GM12878 (cell line): ENCODE results near the gene FSIP1. TPM values are rescaled to one million over a fixed set of nuclear protein-coding genes. Genes with fewer than 3 reads are reported as not detected.

ENCODE experiments used
- ATAC-seq: fragments of 200-7000 bp; cut with Tn5 transposase; 3 replicates; pipeline ENCODE4 v1.9.1; 2020; ENCODE audit warnings: mild to moderate bottlenecking, moderate library complexity
- BruUV-seq: library from RNA; stranded (reverse); fragments of 400-500 nt; replicated peaks from 2 replicates; lab custom pipeline; 2021; lab: Mats Ljungman, UMichigan
- CTCF ChIA-PET: fragments of 300-600 bp; sonication (Branson Sonifier 250); formaldehyde crosslinking; extraction: SDS; loops from one replicate; lab custom pipeline; 2021; ENCODE audit warnings: inconsistent platforms; lab: Yijun Ruan, JAX
- POLR2A ChIA-PET: fragments of 350-600 bp; formaldehyde crosslinking; extraction: SDS; loops from one replicate; lab custom pipeline; 2021; ENCODE audit warnings: inconsistent platforms; lab: Charles Lee
- RAD21 ChIA-PET: fragments of 300-600 bp; sonication (Branson Sonifier 250); formaldehyde crosslinking; loops from one replicate; lab custom pipeline; 2023; ENCODE audit warnings: antibody characterized with exemption; ENCODE audit not compliant: unreplicated experiment; lab: Charles Lee
- SMC1A ChIA-PET: fragments of 300-600 bp; sonication (Branson Sonifier 250); formaldehyde crosslinking; loops from one replicate; lab custom pipeline; 2023; ENCODE audit not compliant: unreplicated experiment, uncharacterized antibody; lab: Charles Lee
- DNase-seq: peaks from one replicate; pipeline ENCODE4 v3.0.0-alpha.2; 2011; ENCODE audit warnings: low read depth, low spot score
- FAIRE-seq: peaks from 3 replicates; lab custom pipeline; 2011; peaks lifted over from hg19 to GRCh38; lab: Jason Lieb, UNC
- H2AFZ ChIP-seq: 2 replicates; pipeline ENCODE4 v1.6.0; 2011; ENCODE audit warnings: low read depth, low read length, control low read depth; ENCODE audit not compliant: control insufficient read depth
- H3K27ac ChIP-seq: 2 replicates; pipeline ENCODE4 v1.5.1; 2011; ENCODE audit warnings: control low read depth; ENCODE audit not compliant: control insufficient read depth, insufficient read depth
- H3K27me3 ChIP-seq, 2 experiments: replicated peaks in 1 of 2; 2 replicates each; pipeline versions ENCODE4 v1.6.0 to v1.6.1; 2011; ENCODE audit warnings: low read length in 1 of 2; ENCODE audit not compliant: control insufficient read depth in 2 of 2, insufficient read depth in 2 of 2
- H3K36me3 ChIP-seq, 2 experiments: 2 replicates each; pipeline ENCODE4 v1.5.1; 2011; ENCODE audit warnings: low read length in 1 of 2; ENCODE audit not compliant: control insufficient read depth in 2 of 2, insufficient read depth in 2 of 2
- H3K4me1 ChIP-seq: 2 replicates; pipeline ENCODE4 v1.6.1; 2011; ENCODE audit warnings: mild to moderate bottlenecking, low read length, moderate library complexity, mixed read lengths; ENCODE audit not compliant: control insufficient read depth, insufficient read depth
- H3K4me2 ChIP-seq: 2 replicates; pipeline ENCODE4 v1.6.0; 2011; ENCODE audit warnings: control low read depth; ENCODE audit not compliant: control insufficient read depth, insufficient read depth
- H3K4me3 ChIP-seq: fragments of 200-600 bp; sonication (generic); 2 replicates; pipeline ENCODE4 v1.5.1; 2016
- H3K79me2 ChIP-seq: 2 replicates; pipeline ENCODE4 v1.6.0; 2011; ENCODE audit warnings: low read length; ENCODE audit not compliant: control insufficient read depth, insufficient read depth
- H3K9ac ChIP-seq: 2 replicates; pipeline ENCODE4 v1.8.0; 2011; ENCODE audit warnings: low read length, control low read depth, mixed read lengths; ENCODE audit not compliant: control insufficient read depth, insufficient read depth
- H3K9me3 ChIP-seq: replicated peaks from 3 replicates; pipeline ENCODE4 v1.5.1; 2011; ENCODE audit warnings: mild to moderate bottlenecking, low read length; ENCODE audit not compliant: control insufficient read depth, insufficient read depth
- H4K20me1 ChIP-seq: 2 replicates; pipeline ENCODE4 v1.6.0; 2011; ENCODE audit not compliant: control insufficient read depth, insufficient read depth
- CBX5 ChIP-seq: sonication (generic); IDR thresholded peaks from 2 replicates; pipeline ENCODE4 v1.6.1; 2016; ENCODE audit warnings: low read depth, moderate library complexity, mild to moderate bottlenecking, inconsistent platforms
- IKZF2 ChIP-seq, 2 experiments: fragments of 450-650 bp; IDR thresholded peaks; 2 replicates each; pipeline ENCODE4 v1.6.1; 2017; ENCODE audit warnings: mild to moderate bottlenecking in 2 of 2, moderate library complexity in 2 of 2
- MXI1 ChIP-seq: fragments of 150-350 bp; IDR thresholded peaks from 2 replicates; pipeline ENCODE4 v1.6.1; 2011; ENCODE audit warnings: low read depth, mild to moderate bottlenecking, inconsistent platforms, low read length, improper control_type of control experiment
- MYC ChIP-seq: IDR thresholded peaks from 2 replicates; pipeline ENCODE4 v1.6.1; 2011; ENCODE audit warnings: mild to moderate bottlenecking, low read length, moderate library complexity, inconsistent platforms; ENCODE audit not compliant: insufficient read depth, insufficient replicate concordance, insufficient read length, severe bottlenecking
- POLR2A ChIP-seq: IDR thresholded peaks from 2 replicates; pipeline ENCODE4 v1.6.1; 2011; ENCODE audit warnings: low read depth, mild to moderate bottlenecking, low read length
- POU2F2 ChIP-seq: IDR thresholded peaks from 3 replicates; pipeline ENCODE4 v1.6.1; 2011; ENCODE audit warnings: low read depth, mild to moderate bottlenecking, low read length, borderline replicate concordance
- SREBF1 ChIP-seq: IDR thresholded peaks from 2 replicates; pipeline ENCODE4 v1.6.1; 2012; ENCODE audit warnings: mild to moderate bottlenecking, low read length
- ZNF207 ChIP-seq: fragments of 450-650 bp; IDR thresholded peaks from 2 replicates; pipeline ENCODE4 v1.6.1; 2014; ENCODE audit warnings: antibody characterized with exemption, mild to moderate bottlenecking, borderline replicate concordance
- WGBS: methylation state at CpG from one replicate; pipeline ENCODE4 v1.1.6; 2016; ENCODE audit warnings: low lambda C conversion rate; ENCODE audit not compliant: insufficient replicate concordance, insufficient coverage; ENCODE audit errors: missing lambda C conversion rate; 5-methylcytosine and 5-hydroxymethylcytosine counted together
- in situ Hi-C: fragments of 300-500 bp; cut with MboI; formaldehyde crosslinking; loops from 9 replicates; pipeline ENCODE4 v1.14.3; 2018; ENCODE audit warnings: mixed read lengths
- intact Hi-C: fragments of 100-400 bp; cut with micrococcal nuclease; formaldehyde crosslinking; loops from one replicate; pipeline ENCODE4 v1.14.2; 2022; ENCODE audit not compliant: unreplicated experiment
- polyA plus RNA-seq, 11 experiments: library from polyadenylated mRNA; depleted of rRNA in 4 of 11; unstranded in 6 of 11; stranded (reverse) in 5 of 11; fragments of >200 nt; fragmentation: Nextera tagmentation in 4 of 11; fragmentation: Illumina TruSeq in 1 of 11; extraction: Ambion mirVana in 4 of 11; extraction: Trizol in 1 of 11; gene quantifications; 1 replicate in 1 of 11; 2 replicates in 10 of 11; pipeline versions ENCODE4 v1.2.1 to v1.2.3, GENCODE V29; 2011 to 2016; ENCODE audit warnings: inconsistent platforms in 2 of 11, missing spikeins in 2 of 11, low read depth in 1 of 11
- total RNA-seq, 4 experiments: library from RNA; depleted of rRNA in 3 of 4; stranded (reverse); fragments of >200 nt in 3 of 4; fragmentation: Illumina TruSeq in 1 of 4; extraction: Trizol in 1 of 4; gene quantifications; 2 replicates each; pipeline versions ENCODE4 v1.2.1 to v1.2.3, GENCODE V29; 2013 to 2021
- TF ChIP-seq, protein P1 (sequence below): fragments of 450-650 bp; IDR thresholded peaks from 2 replicates; pipeline ENCODE4 v1.6.1; 2018; ENCODE audit warnings: mild to moderate bottlenecking, low read depth, moderate library complexity; ENCODE audit not compliant: partially characterized antibody
- TF ChIP-seq, protein P2 (sequence below): fragments of 150-350 bp; IDR thresholded peaks from 2 replicates; pipeline ENCODE4 v1.6.1; 2016; ENCODE audit warnings: low read depth, low read length
- TF ChIP-seq, protein P3 (sequence below): fragments of 450-650 bp; IDR thresholded peaks from 2 replicates; pipeline ENCODE4 v1.6.1; 2018; ENCODE audit warnings: borderline replicate concordance, mild to moderate bottlenecking; ENCODE audit not compliant: partially characterized antibody

FSIP1 gene
- total and polyA plus RNA-seq, 10 of the 15 experiments (the other 5 are each of a cell fraction or from before 2014, with no cell fraction given) = 0.15 to 0.67 (median 0.35) TPM

DNA sequence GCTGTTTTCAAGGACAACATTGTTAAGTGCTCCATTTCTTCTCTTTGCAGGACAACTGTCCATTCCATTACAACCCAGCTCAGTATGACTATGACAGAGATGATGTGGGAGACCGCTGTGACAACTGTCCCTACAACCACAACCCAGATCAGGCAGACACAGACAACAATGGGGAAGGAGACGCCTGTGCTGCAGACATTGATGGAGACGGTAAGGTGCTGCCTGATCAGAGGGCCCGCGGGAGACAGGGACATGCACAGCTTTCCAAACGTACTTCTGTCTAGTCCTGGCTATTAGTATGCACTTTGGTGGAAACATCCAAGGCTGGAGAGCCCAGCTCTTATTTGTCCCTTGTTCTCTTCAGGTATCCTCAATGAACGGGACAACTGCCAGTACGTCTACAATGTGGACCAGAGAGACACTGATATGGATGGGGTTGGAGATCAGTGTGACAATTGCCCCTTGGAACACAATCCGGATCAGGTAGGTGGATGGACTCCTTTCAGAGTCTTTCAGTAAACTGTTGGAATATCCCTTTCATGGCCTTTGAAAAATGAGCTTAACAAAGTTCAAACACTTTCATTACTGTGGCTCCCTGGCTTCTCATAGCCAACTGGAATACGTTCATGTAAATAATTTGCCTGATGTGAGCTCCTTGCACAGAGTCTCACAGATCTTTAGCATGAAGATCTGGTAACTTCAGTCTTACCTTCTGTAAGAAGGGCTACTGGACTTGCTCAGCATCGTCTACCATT, 191.3 kb downstream of the FSIP1 start (continued):
- TF ChIP-seq, protein P1, sequence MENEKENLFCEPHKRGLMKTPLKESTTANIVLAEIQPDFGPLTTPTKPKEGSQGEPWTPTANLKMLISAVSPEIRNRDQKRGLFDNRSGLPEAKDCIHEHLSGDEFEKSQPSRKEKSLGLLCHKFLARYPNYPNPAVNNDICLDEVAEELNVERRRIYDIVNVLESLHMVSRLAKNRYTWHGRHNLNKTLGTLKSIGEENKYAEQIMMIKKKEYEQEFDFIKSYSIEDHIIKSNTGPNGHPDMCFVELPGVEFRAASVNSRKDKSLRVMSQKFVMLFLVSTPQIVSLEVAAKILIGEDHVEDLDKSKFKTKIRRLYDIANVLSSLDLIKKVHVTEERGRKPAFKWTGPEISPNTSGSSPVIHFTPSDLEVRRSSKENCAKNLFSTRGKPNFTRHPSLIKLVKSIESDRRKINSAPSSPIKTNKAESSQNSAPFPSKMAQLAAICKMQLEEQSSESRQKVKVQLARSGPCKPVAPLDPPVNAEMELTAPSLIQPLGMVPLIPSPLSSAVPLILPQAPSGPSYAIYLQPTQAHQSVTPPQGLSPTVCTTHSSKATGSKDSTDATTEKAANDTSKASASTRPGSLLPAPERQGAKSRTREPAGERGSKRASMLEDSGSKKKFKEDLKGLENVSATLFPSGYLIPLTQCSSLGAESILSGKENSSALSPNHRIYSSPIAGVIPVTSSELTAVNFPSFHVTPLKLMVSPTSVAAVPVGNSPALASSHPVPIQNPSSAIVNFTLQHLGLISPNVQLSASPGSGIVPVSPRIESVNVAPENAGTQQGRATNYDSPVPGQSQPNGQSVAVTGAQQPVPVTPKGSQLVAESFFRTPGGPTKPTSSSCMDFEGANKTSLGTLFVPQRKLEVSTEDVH = no peak
- TF ChIP-seq MYC = no peak

DNA sequence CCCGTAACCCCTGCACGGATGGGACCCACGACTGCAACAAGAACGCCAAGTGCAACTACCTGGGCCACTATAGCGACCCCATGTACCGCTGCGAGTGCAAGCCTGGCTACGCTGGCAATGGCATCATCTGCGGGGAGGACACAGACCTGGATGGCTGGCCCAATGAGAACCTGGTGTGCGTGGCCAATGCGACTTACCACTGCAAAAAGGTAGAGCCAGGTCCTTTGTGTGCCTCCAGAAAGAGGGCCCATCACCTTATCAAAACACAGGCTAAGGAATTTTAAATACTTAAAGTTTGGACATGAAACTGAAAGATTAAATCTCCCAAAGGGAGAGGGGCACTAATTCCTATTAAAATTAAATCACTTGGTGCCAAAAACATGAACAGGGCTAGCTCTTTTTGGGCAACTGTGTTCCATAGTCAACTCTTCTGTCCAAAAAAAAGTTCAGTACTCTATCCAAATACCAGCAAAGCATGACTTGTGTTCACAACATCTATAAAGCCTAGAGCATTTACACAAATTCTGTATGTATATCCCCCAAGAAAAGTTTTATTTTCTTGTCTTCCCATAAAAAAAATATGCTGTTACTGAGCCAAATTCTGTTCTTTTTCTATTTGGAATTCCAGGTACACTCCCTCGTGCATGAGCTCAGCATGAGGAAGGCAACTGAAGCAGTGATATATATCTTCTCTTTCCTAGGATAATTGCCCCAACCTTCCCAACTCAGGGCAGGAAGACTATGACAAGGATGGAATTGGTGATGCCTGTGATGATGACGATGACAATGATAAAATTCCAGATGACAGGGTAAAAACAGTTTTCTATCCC, 192.6 kb downstream of the FSIP1 start:
- Histone ChIP-seq H2AFZ (no peak overlapping the region), H3K27me3 (no peaks in the 10 kb centered on the region; a peak in 1 of 4 replicates), H3K27ac (no peak overlapping the region), H3K9me3 (no peaks in the 10 kb centered on the region), H3K4me1 (no peaks in the 10 kb centered on the region), H4K20me1 (no peaks in the 10 kb centered on the region), H3K4me2 (no peak overlapping the region), H3K36me3 (no peaks in the 10 kb centered on the region), H3K4me3 (no peak overlapping the region), H3K79me2 (no peaks in the 10 kb centered on the region), H3K9ac (no peak overlapping the region)
- BruUV-seq = no TSS peak
- CTCF ChIA-PET = interaction anchor here (2.2 kb wide), 1 partner anchor 167 kb away, joined by 15 read pairs; no protein-coding TSS in a partner anchor
- DNase-seq = no peak
- RAD21 ChIA-PET = no interaction called here
- POLR2A ChIA-PET = no interaction called here
- no peak for FAIRE-seq
- in situ Hi-C loops = loop anchor here (25.0 kb wide), 1 partner anchor 778 kb away; no protein-coding TSS in a partner anchor
- SMC1A ChIA-PET = no interaction called here
- ATAC-seq = no peak
- WGBS = 54% methylated on average over 13 of the region's 13 CpGs
- intact Hi-C loops = no loop called here
- no peak for TF ChIP-seq POU2F2
- no peak for TF ChIP-seq SREBF1
- no peak for TF ChIP-seq CBX5
- TF ChIP-seq POLR2A = no peak
- no peak for TF ChIP-seq MXI1
- TF ChIP-seq, protein P2, sequence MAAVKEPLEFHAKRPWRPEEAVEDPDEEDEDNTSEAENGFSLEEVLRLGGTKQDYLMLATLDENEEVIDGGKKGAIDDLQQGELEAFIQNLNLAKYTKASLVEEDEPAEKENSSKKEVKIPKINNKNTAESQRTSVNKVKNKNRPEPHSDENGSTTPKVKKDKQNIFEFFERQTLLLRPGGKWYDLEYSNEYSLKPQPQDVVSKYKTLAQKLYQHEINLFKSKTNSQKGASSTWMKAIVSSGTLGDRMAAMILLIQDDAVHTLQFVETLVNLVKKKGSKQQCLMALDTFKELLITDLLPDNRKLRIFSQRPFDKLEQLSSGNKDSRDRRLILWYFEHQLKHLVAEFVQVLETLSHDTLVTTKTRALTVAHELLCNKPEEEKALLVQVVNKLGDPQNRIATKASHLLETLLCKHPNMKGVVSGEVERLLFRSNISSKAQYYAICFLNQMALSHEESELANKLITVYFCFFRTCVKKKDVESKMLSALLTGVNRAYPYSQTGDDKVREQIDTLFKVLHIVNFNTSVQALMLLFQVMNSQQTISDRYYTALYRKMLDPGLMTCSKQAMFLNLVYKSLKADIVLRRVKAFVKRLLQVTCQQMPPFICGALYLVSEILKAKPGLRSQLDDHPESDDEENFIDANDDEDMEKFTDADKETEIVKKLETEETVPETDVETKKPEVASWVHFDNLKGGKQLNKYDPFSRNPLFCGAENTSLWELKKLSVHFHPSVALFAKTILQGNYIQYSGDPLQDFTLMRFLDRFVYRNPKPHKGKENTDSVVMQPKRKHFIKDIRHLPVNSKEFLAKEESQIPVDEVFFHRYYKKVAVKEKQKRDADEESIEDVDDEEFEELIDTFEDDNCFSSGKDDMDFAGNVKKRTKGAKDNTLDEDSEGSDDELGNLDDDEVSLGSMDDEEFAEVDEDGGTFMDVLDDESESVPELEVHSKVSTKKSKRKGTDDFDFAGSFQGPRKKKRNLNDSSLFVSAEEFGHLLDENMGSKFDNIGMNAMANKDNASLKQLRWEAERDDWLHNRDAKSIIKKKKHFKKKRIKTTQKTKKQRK = no peak
- TF ChIP-seq ZNF207 = no peak
- TF ChIP-seq IKZF2 (IDR thresholded peaks at IDR 0.05) = no peak
- TF ChIP-seq, protein P3, sequence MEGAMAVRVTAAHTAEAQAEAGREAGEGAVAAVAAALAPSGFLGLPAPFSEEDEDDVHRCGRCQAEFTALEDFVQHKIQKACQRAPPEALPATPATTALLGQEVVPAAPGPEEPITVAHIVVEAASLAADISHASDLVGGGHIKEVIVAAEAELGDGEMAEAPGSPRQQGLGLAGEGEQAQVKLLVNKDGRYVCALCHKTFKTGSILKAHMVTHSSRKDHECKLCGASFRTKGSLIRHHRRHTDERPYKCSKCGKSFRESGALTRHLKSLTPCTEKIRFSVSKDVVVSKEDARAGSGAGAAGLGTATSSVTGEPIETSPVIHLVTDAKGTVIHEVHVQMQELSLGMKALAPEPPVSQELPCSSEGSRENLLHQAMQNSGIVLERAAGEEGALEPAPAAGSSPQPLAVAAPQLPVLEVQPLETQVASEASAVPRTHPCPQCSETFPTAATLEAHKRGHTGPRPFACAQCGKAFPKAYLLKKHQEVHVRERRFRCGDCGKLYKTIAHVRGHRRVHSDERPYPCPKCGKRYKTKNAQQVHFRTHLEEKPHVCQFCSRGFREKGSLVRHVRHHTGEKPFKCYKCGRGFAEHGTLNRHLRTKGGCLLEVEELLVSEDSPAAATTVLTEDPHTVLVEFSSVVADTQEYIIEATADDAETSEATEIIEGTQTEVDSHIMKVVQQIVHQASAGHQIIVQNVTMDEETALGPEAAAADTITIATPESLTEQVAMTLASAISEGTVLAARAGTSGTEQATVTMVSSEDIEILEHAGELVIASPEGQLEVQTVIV = no peak
